OCI-LY3 (cell line): ENCODE results near the gene LY6G6C.

Experiments used
- H2AFZ ChIP-seq: fragments of 200-600, 300-600 bp; shearing (Covaris generic); 2 replicates; pipeline ENCODE4 v1.6.0; 2014; ENCODE audit warnings: antibody characterized with exemption, low read depth, low read length
- H3K27ac ChIP-seq: fragments of 200-600, 300-600 bp; sonication (generic); 2 replicates; pipeline ENCODE4 v1.5.1; 2014; ENCODE audit warnings: mild to moderate bottlenecking, low read length, moderate library complexity, mixed read lengths
- H3K27me3 ChIP-seq: fragments of 200-600, 300-600 bp; sonication (generic); 2 replicates; pipeline ENCODE4 v1.6.1; 2014; ENCODE audit warnings: low read depth, low read length, mixed read lengths
- H3K36me3 ChIP-seq: fragments of 200-600, 300-600 bp; sonication (generic); replicated peaks from 2 replicates; pipeline ENCODE3; 2014; ENCODE audit warnings: low read depth, low read length, mixed read lengths
- H3K4me1 ChIP-seq: fragments of 300-600, 200-600 bp; sonication (generic); 2 replicates; pipeline ENCODE4 v1.6.1; 2014; ENCODE audit warnings: low read length, mixed read lengths
- H3K4me2 ChIP-seq: fragments of 200-600, 300-600 bp; sonication (generic); 2 replicates; pipeline ENCODE4 v1.6.1; 2014; ENCODE audit warnings: low read length, mixed read lengths
- H3K4me3 ChIP-seq: fragments of 300-600, 200-600 bp; sonication (generic); 2 replicates; pipeline ENCODE4 v1.5.1; 2014; ENCODE audit warnings: antibody characterized with exemption, mild to moderate bottlenecking, low read length, moderate library complexity
- H3K79me2 ChIP-seq: fragments of 300-600, 200-600 bp; shearing (Covaris generic); 2 replicates; pipeline ENCODE4 v1.6.1; 2014; ENCODE audit warnings: mild to moderate bottlenecking, low read length, mixed read lengths
- H3K9ac ChIP-seq: fragments of 300-600, 200-600 bp; shearing (Covaris generic); 2 replicates; pipeline ENCODE4 v1.6.0; 2014; ENCODE audit warnings: mild to moderate bottlenecking, low read length, moderate library complexity
- H3K9me3 ChIP-seq: fragments of 200-600, 300-600 bp; shearing (Covaris generic); 2 replicates; pipeline ENCODE4 v1.6.1; 2014; ENCODE audit warnings: low read length, mixed read lengths; ENCODE audit not compliant: insufficient read depth
- H4K20me1 ChIP-seq: fragments of 200-600, 300-600 bp; sonication (generic); 2 replicates; pipeline ENCODE4 v1.6.1; 2016; ENCODE audit warnings: low read length, mixed read lengths; ENCODE audit not compliant: insufficient read depth
- EZH2phosphoT487 ChIP-seq: fragments of 200-600 bp; shearing (Covaris generic); IDR thresholded peaks from 2 replicates; pipeline ENCODE4 v1.6.1; 2018; ENCODE audit warnings: antibody characterized with exemption, mixed run types, low read depth
- TF ChIP-seq, protein P1 (sequence below): fragments of 200-600, 300-600 bp; sonication (generic); IDR thresholded peaks from 2 replicates; pipeline ENCODE4 v1.5.1; 2014; ENCODE audit warnings: antibody characterized with exemption, low read length, low read depth

The LY6G6C gene

DNA sequence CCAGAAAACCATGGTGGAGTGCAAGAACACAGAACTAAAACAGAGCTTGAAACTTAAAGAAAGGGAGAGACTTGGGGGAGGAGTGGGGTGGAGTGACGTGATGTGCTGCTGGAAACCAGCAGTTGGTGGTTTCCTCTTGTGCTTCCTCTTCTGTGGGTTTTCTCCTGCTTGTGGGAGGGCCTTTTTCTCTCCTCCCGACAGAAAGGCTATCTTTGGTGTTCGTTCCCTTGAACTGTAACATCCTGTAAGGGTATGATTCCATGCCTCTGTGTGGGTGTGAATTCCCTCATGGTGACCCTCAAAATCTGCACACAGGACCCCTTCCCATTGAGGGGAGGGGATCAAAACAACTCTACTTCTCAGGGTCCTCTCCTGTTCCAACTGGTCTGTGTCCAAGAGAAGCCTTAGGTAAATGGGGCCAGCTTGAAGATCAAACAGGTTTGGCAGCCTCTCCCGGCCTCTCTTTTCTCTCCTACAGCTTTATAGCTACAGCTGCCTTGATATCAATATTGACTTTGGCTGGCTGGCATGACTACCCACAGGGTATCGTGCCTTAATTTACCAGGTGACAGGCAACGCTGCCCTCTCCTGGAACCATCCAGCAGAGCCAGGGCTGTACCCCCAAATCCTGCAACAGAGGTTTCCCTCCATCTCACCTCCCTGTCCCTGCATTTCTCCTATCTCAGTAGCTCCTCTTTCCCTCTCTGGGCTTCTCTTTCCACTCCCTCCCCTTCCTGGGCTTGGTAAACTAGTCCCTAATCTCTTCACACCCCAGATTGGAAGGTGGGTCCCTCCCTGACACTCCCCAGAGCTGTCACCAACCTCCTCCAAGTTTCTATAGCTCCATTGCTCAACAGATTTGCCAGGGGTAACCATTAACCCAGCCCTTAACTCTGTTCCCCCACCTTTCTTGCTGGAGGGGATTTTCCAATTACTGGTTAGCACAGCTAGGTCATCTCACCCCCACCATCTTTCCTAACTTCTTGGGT lies 16.7 kb upstream of the LY6G6C start:
- no peaks in the 10 kb centered on the region for H3K9me3 ChIP-seq
- no peak for TF ChIP-seq EZH2phosphoT487
- TF ChIP-seq, protein P1, sequence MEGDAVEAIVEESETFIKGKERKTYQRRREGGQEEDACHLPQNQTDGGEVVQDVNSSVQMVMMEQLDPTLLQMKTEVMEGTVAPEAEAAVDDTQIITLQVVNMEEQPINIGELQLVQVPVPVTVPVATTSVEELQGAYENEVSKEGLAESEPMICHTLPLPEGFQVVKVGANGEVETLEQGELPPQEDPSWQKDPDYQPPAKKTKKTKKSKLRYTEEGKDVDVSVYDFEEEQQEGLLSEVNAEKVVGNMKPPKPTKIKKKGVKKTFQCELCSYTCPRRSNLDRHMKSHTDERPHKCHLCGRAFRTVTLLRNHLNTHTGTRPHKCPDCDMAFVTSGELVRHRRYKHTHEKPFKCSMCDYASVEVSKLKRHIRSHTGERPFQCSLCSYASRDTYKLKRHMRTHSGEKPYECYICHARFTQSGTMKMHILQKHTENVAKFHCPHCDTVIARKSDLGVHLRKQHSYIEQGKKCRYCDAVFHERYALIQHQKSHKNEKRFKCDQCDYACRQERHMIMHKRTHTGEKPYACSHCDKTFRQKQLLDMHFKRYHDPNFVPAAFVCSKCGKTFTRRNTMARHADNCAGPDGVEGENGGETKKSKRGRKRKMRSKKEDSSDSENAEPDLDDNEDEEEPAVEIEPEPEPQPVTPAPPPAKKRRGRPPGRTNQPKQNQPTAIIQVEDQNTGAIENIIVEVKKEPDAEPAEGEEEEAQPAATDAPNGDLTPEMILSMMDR = peak; percentile 27
- peaks cover 29% of the 10 kb centered on the region for H3K36me3 ChIP-seq
- peaks cover 52% of the 10 kb centered on the region for H3K79me2 ChIP-seq
- peak overlapping the region; percentile 90 for H3K9ac ChIP-seq
- H3K4me3 ChIP-seq = peak overlapping the region; percentile 78
- no peaks in the 10 kb centered on the region for H3K27me3 ChIP-seq
- H3K4me1 ChIP-seq = peaks cover 37% of the 10 kb centered on the region
- H2AFZ ChIP-seq = no peak overlapping the region
- peaks cover 8% of the 10 kb centered on the region for H4K20me1 ChIP-seq
- H3K4me2 ChIP-seq = peak overlapping the region; percentile 98
- H3K27ac ChIP-seq = peak overlapping the region; percentile 98

DNA sequence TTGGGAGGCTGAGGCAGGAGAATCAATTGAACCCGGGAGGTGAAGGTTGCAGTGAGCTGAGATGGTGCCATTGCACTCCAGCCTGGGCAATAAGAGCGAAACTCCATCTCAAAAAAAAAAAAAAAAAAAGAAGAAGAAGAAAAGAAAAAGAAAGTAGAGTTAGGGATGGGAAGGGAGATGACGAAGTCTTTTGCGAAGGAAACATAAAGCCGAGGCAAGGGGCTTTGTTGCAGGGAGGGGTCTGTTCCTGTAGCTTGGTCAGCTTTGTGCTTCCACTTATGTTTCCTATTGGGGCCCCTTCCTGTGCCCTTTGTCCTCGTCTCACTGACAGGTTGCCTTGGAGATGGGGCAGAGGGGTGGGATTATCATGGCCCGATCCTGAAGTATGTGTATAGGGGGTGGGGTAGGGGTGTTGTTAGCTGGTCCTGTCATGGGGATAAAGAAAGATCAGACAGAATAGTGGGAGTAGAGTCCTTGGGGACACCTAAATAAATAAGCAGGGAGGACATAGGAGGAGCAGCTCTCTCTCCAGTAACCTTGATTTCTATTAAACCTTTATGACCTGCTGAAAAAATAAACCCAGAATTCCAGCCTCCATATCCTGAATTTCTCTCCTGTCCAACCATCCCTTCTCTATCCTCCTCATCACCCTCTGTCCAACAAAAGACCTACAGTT lies 15.9 kb upstream of the LY6G6C start:
- H3K4me3 ChIP-seq = peak overlapping the region; percentile 78
- H3K27me3 ChIP-seq = no peaks in the 10 kb centered on the region
- H3K4me1 ChIP-seq = peaks cover 37% of the 10 kb centered on the region
- peak overlapping the region; percentile 90 for H3K9ac ChIP-seq
- H3K27ac ChIP-seq = peak overlapping the region; percentile 98
- H3K4me2 ChIP-seq = peak overlapping the region; percentile 98
- peaks cover 8% of the 10 kb centered on the region for H4K20me1 ChIP-seq
- H3K36me3 ChIP-seq = peaks cover 24% of the 10 kb centered on the region
- H3K9me3 ChIP-seq = no peaks in the 10 kb centered on the region
- TF ChIP-seq, protein P1 = no peak
- TF ChIP-seq EZH2phosphoT487 = no peak
- H2AFZ ChIP-seq = no peak overlapping the region
- peaks cover 52% of the 10 kb centered on the region for H3K79me2 ChIP-seq

DNA sequence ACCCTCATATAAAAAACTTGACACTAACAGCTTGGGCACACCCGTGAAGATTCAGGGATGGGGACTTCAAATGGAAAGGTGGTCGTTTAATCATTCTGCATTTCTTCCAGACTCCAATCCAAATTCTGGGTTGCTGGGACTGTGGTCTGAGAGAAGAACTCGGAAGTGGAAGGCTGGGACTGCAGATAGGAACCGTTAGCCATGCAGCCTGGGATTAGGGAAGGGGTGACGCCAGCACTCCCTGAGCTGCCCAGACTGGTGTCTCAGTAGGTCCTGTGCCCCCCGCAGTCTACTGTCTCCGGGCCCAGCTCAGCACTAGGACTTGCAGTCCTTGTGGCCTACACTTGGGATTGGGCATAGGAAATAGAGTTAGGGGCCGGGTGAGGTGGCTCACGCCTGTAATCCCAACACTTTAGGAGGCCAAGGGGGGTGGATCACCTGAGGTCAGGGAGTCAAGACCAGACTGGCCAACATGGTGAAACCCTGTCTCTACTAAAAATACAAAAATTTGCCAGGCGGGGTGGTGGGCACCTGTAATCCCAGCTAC lies 15.3 kb upstream of the LY6G6C start:
- Histone ChIP-seq H3K9me3 (no peaks in the 10 kb centered on the region), H3K36me3 (peaks cover 23% of the 10 kb centered on the region), H3K4me1 (peaks cover 37% of the 10 kb centered on the region), H2AFZ (no peak overlapping the region), H3K4me3 (peak overlapping the region; percentile 95), H3K27me3 (no peaks in the 10 kb centered on the region), H3K79me2 (peaks cover 52% of the 10 kb centered on the region), H3K9ac (peak overlapping the region; percentile 99), H3K4me2 (peak overlapping the region; percentile 98), H3K27ac (peak overlapping the region; percentile 98), H4K20me1 (peaks cover 8% of the 10 kb centered on the region)
- TF ChIP-seq EZH2phosphoT487 = no peak
- TF ChIP-seq, protein P1 = no peak
